CD14-positive monocyte (primary cell): ENCODE results near the gene HOXD4. TPM values are rescaled to one million over a fixed set of nuclear protein-coding genes. Genes with fewer than 3 reads are reported as not detected.

ENCODE experiments used
- DNase-seq, 3 donors: peaks; one replicate each; pipeline ENCODE4 v3.0.0-alpha.2; 2011 to 2022
- H2AFZ ChIP-seq: 2 replicates; pipeline ENCODE4 v1.6.0; 2012; ENCODE audit warnings: mild to moderate bottlenecking, low read depth, low read length, inconsistent platforms; ENCODE audit not compliant: insufficient read depth, poor library complexity, severe bottlenecking
- H3K27ac ChIP-seq, 2 donors: 1 replicate in 1 of 2; 2 replicates in 1 of 2; pipeline ENCODE4 v1.5.1; 2012 to 2013; ENCODE audit warnings: low read length in 2 of 2, control low read depth in 1 of 2, inconsistent platforms in 1 of 2, low read depth in 1 of 2, mild to moderate bottlenecking in 1 of 2
- H3K27me3 ChIP-seq, 2 donors: one replicate each; pipeline versions ENCODE4 v1.6.0 to v1.6.1; 2011 to 2013; ENCODE audit warnings: low read length in 2 of 2; ENCODE audit not compliant: control insufficient read depth in 2 of 2, insufficient read depth in 2 of 2
- H3K36me3 ChIP-seq, 2 donors: replicated peaks in 1 of 2; 1 replicate in 1 of 2; 2 replicates in 1 of 2; pipeline versions ENCODE4 v1.5.1 to v1.6.1; 2012 to 2013; ENCODE audit warnings: low read length in 2 of 2, control low read depth in 1 of 2, inconsistent platforms in 1 of 2, mild to moderate bottlenecking in 1 of 2; ENCODE audit not compliant: insufficient read depth in 2 of 2, control insufficient read depth in 1 of 2
- H3K4me1 ChIP-seq, 2 donors: 1 replicate in 1 of 2; 2 replicates in 1 of 2; pipeline versions ENCODE4 v1.5.1 to v1.6.1; 2012 to 2013; ENCODE audit warnings: low read length in 2 of 2, control low read depth in 1 of 2, inconsistent platforms in 1 of 2, mild to moderate bottlenecking in 1 of 2, moderate library complexity in 1 of 2; ENCODE audit not compliant: insufficient read depth in 2 of 2, control insufficient read depth in 1 of 2
- H3K4me2 ChIP-seq: replicated peaks from 2 replicates; pipeline ENCODE3; 2012; ENCODE audit warnings: low read length, moderate library complexity, mild to moderate bottlenecking; ENCODE audit not compliant: poor library complexity, severe bottlenecking; ENCODE audit errors: extremely low read depth
- H3K4me3 ChIP-seq, 3 experiments: fragments of 200-600 bp in 1 of 3; sonication (generic) in 1 of 3; replicated peaks in 1 of 3; 1 replicate in 2 of 3; 2 replicates in 1 of 3; pipeline ENCODE4 v1.5.1; 2011 to 2013; ENCODE audit warnings: low read length in 3 of 3, mild to moderate bottlenecking in 3 of 3, control low read depth in 2 of 3, low read depth in 2 of 3, inconsistent platforms in 1 of 3, moderate library complexity in 1 of 3
- H3K79me2 ChIP-seq: 2 replicates; pipeline ENCODE4 v1.6.0; 2012; ENCODE audit warnings: mild to moderate bottlenecking, control low read depth, inconsistent platforms, low read length, moderate library complexity; ENCODE audit not compliant: insufficient read depth
- H3K9ac ChIP-seq: 2 replicates; pipeline ENCODE4 v1.6.0; 2017; ENCODE audit warnings: low read length, mild to moderate bottlenecking; ENCODE audit not compliant: insufficient read depth, poor library complexity, severe bottlenecking
- H3K9me3 ChIP-seq, 2 donors: replicated peaks in 1 of 2; 1 replicate in 1 of 2; 2 replicates in 1 of 2; pipeline versions ENCODE4 v1.5.1 to v1.6.1; 2012 to 2013; ENCODE audit warnings: low read length in 2 of 2, control low read depth in 1 of 2; ENCODE audit not compliant: control insufficient read depth in 1 of 2, insufficient read depth in 1 of 2
- H4K20me1 ChIP-seq: 2 replicates; pipeline ENCODE4 v1.6.0; 2012; ENCODE audit warnings: mild to moderate bottlenecking, low read length, control low read depth, moderate library complexity; ENCODE audit not compliant: insufficient read depth
- H3K27ac Mint-ChIP-seq, 7 donors: one replicate each; pipeline ENCODE4 v1.8.0; 2020; ENCODE audit warnings: mild to moderate bottlenecking in 7 of 7, mixed read lengths in 7 of 7, moderate library complexity in 6 of 7, inconsistent platforms in 2 of 7
- H3K27me3 Mint-ChIP-seq, 3 donors: one replicate each; pipeline ENCODE4 v1.8.0; 2021 to 2022; ENCODE audit warnings: low read depth in 3 of 3, mild to moderate bottlenecking in 3 of 3, mixed read lengths in 3 of 3, moderate library complexity in 3 of 3, inconsistent platforms in 1 of 3
- H3K36me3 Mint-ChIP-seq, 2 donors: one replicate each; pipeline ENCODE4 v1.8.0; 2020; ENCODE audit warnings: mixed read lengths in 2 of 2, inconsistent platforms in 1 of 2, mild to moderate bottlenecking in 1 of 2
- H3K4me1 Mint-ChIP-seq: one replicate; pipeline ENCODE4 v1.8.0; 2020; ENCODE audit warnings: mild to moderate bottlenecking, mixed read lengths
- H3K4me3 Mint-ChIP-seq, 2 donors: one replicate each; pipeline ENCODE4 v1.8.0; 2020; ENCODE audit warnings: mild to moderate bottlenecking in 2 of 2, mixed read lengths in 2 of 2, moderate library complexity in 1 of 2
- H3K9me3 Mint-ChIP-seq, 7 donors: one replicate each; pipeline ENCODE4 v1.8.0; 2020 to 2022; ENCODE audit warnings: mixed read lengths in 7 of 7, mild to moderate bottlenecking in 6 of 7, moderate library complexity in 6 of 7, inconsistent platforms in 2 of 7
- WGBS: methylation state at CpG from one replicate; pipeline ENCODE4 v1.1.5; 2013; ENCODE audit warnings: missing lambda C conversion rate; ENCODE audit not compliant: insufficient coverage; 5-methylcytosine and 5-hydroxymethylcytosine counted together
- intact Hi-C, 2 donors: fragments of 100-400 bp; cut with micrococcal nuclease; formaldehyde crosslinking; loops; one replicate each; pipeline versions ENCODE4 v1.15.0 to v1.15.1; 2023
- polyA plus RNA-seq, 3 donors: library from polyadenylated mRNA; depleted of rRNA in 1 of 3; unstranded in 2 of 3; stranded (reverse) in 1 of 3; fragments of 300-500 nt in 2 of 3; fragments of >200 nt in 1 of 3; fragmentation: Illumina TruSeq in 2 of 3; gene quantifications; 1 replicate in 2 of 3; 2 replicates in 1 of 3; pipeline ENCODE4 v1.2.3, GENCODE V29; 2012 to 2021
- TF ChIP-seq, protein P1 (sequence below): fragments of 200-600 bp; IDR thresholded peaks from one replicate; pipeline ENCODE4 v1.8.0; 2022; ENCODE audit warnings: antibody characterized with exemption, mild to moderate bottlenecking

Gene HOXD4
- polyA plus RNA-seq, 3 donors = not detected

- Histone ChIP-seq H3K79me2 (no peaks in the 10 kb centered on the region), H3K4me3 (no peak overlapping the region), H3K9ac (no peak overlapping the region), H3K27ac (no peak overlapping the region), H2AFZ (no peak overlapping the region), H3K27me3 (peaks cover 88 to 100% of the 10 kb centered on the region in 2 donors), H3K4me1 (no peaks in the 10 kb centered on the region), H3K9me3 (peaks cover 0 to 43% of the 10 kb centered on the region in 2 donors), H3K4me2 (no peak overlapping the region), H3K36me3 (no peaks in the 10 kb centered on the region), H4K20me1 (no peaks in the 10 kb centered on the region)
- TF ChIP-seq, protein P1, sequence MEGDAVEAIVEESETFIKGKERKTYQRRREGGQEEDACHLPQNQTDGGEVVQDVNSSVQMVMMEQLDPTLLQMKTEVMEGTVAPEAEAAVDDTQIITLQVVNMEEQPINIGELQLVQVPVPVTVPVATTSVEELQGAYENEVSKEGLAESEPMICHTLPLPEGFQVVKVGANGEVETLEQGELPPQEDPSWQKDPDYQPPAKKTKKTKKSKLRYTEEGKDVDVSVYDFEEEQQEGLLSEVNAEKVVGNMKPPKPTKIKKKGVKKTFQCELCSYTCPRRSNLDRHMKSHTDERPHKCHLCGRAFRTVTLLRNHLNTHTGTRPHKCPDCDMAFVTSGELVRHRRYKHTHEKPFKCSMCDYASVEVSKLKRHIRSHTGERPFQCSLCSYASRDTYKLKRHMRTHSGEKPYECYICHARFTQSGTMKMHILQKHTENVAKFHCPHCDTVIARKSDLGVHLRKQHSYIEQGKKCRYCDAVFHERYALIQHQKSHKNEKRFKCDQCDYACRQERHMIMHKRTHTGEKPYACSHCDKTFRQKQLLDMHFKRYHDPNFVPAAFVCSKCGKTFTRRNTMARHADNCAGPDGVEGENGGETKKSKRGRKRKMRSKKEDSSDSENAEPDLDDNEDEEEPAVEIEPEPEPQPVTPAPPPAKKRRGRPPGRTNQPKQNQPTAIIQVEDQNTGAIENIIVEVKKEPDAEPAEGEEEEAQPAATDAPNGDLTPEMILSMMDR = no peak
- no peak overlapping the region for H3K27ac Mint-ChIP-seq
- intact Hi-C loops = no loop called here
- H3K4me1 Mint-ChIP-seq = no peaks in the 10 kb centered on the region
- peak overlapping the region in 1 of 2 donors; percentile 52 for H3K4me3 Mint-ChIP-seq
- no peak for DNase-seq
- H3K9me3 Mint-ChIP-seq = peaks cover 0 to 37% (median 15%) of the 10 kb centered on the region in 7 donors
- peaks cover 0 to 3% of the 10 kb centered on the region in 2 donors for H3K36me3 Mint-ChIP-seq
- WGBS = 83% methylated on average over 5 of the region's 5 CpGs
- peaks cover 92 to 100% (median 100%) of the 10 kb centered on the region in 3 donors for H3K27me3 Mint-ChIP-seq
These were observed 17.8 kb downstream of the HOXD4 start for GRCh38 chr2:176169181-176169580.

DNA sequence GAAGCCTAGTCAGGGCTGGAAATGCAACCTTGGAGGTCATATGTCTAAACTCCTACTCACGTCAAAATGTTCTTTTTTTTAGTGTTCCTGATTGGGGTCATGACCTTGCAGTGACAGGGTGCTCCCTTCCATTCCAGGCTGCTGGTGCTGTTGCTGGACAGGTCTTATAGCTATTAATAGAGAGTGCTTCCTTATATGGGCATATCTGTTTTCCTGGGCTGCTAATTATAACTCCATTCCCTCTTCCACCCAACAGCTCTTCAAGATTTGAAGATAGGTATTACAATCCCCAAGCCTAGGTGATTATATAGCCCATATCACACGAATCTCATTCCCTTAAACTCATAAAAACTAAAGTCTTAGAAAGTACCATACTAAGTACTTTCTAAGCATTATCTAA is 18.4 kb downstream of the HOXD4 start:
- TF ChIP-seq, protein P1 = no peak
- no peaks in the 10 kb centered on the region for H3K4me1 ChIP-seq
- H3K36me3 ChIP-seq = no peaks in the 10 kb centered on the region
- Mint-ChIP-seq H3K27ac (no peak overlapping the region), H3K36me3 (no peaks in the 10 kb centered on the region), H3K27me3 (peaks cover 92 to 100% (median 100%) of the 10 kb centered on the region in 3 donors), H3K9me3 (peaks cover 0 to 31% (median 10%) of the 10 kb centered on the region in 7 donors), H3K4me3 (peak overlapping the region in 1 of 2 donors; percentile 52), H3K4me1 (no peaks in the 10 kb centered on the region)
- H3K27ac ChIP-seq = no peak overlapping the region
- no peak overlapping the region for H3K4me3 ChIP-seq
- no peak overlapping the region for H2AFZ ChIP-seq
- intact Hi-C loops = no loop called here
- H4K20me1 ChIP-seq = no peaks in the 10 kb centered on the region
- H3K9me3 ChIP-seq = peaks cover 0 to 37% of the 10 kb centered on the region in 2 donors
- no peak overlapping the region for H3K9ac ChIP-seq
- no CpG with 5 or more reads among the region's 2 CpGs for WGBS
- H3K79me2 ChIP-seq = no peaks in the 10 kb centered on the region
- DNase-seq = no peak
- H3K27me3 ChIP-seq = peaks cover 88 to 100% of the 10 kb centered on the region in 2 donors
- H3K4me2 ChIP-seq = no peak overlapping the region
